Lower lobe of right lung (tissue), 2 donors: ENCODE data around the gene DNAJC18. TPM values are rescaled to one million over a fixed set of nuclear protein-coding genes. Genes with fewer than 3 reads are reported as not detected.

ENCODE experiments used
- ATAC-seq, 2 donors: fragments of 200-7000 bp; cut with Tn5 transposase; one replicate each; pipeline ENCODE4 v1.9.1; 2020 to 2022; ENCODE audit warnings: mild to moderate bottlenecking in 2 of 2, moderate library complexity in 2 of 2
- DNase-seq: peaks from one replicate; pipeline ENCODE4 v3.0.0-alpha.2; 2020
- H3K27ac ChIP-seq: fragments of 200-600 bp; one replicate; pipeline ENCODE4 v1.8.0; 2022
- H3K27me3 ChIP-seq: fragments of 200-600 bp; one replicate; pipeline ENCODE4 v1.8.0; 2022; ENCODE audit warnings: low read depth
- H3K36me3 ChIP-seq: fragments of 200-600 bp; one replicate; pipeline ENCODE4 v1.8.0; 2022; ENCODE audit warnings: mild to moderate bottlenecking
- H3K4me1 ChIP-seq: fragments of 200-600 bp; one replicate; pipeline ENCODE4 v1.8.0; 2022
- H3K4me3 ChIP-seq: fragments of 200-600 bp; one replicate; pipeline ENCODE4 v1.8.0; 2022; ENCODE audit warnings: mild to moderate bottlenecking
- H3K9me3 ChIP-seq: fragments of 200-600 bp; one replicate; pipeline ENCODE4 v1.8.0; 2022
- intact Hi-C: fragments of 100-400 bp; cut with DNase I; formaldehyde crosslinking; loops from one replicate; pipeline ENCODE4 v1.11.0; 2022
- total RNA-seq: library from RNA; stranded (reverse); fragmentation: NEBNext Ultra II Directional; extraction: Animal tissue kit (Norgen Biotek cat#: 25700); gene quantifications from one replicate; pipeline ENCODE4 v1.2.1, GENCODE V29; 2021
- TF ChIP-seq, protein P1 (sequence below): fragments of 200-600 bp; IDR thresholded peaks from one replicate; pipeline ENCODE4 v1.8.0; 2022; ENCODE audit warnings: antibody characterized with exemption, mild to moderate bottlenecking
- donor health status: DM: no; HTN: yes; CAD: no; lungs with severe emphysema.

Gene DNAJC18
- total RNA-seq, 1 donor from 2014 or later = 10.0 TPM

DNA sequence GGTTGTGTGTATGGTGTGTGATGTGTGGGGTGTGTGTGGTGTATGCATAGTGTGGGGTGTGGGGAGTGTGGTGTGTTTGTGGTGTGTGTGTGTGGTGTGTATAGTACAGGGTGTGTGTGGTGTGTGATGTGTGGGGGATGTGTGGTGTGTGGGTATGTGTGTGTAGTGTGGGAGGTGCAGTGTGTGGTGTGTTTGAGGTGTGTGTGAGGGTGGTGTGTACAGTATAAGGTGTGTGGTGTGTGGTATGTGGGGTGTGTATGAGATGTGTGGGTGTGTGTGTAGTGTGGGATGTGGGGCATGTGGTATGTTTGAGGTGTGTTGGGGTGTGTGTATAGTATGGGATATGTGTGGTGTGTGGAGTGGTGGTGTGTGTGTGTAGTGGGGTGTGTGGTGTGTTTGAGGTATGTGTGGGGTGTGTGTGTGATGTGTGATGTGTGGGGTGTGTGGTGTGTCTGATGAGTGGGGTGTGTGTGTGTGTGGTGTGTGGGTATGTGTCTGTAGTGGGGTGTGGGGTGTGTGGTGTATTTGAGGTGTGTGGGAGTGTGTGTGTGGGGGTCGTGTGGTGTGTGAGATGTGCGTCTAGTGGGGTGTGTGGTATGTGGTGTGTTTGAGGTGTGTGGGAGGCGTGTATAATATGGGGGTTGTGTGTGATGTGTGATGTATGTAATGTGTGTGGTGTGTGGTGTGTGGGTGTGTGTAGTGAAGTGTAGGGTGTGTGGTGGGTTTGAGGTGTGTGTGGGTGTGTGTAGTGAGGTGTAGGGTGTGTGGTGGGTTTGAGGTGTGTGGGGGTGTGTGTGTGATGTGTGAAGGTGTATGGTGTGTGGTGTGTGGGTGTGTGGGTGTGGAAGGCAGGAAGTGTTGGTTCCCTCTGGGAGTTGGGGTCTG is 14.6 kb upstream of the DNAJC18 start:
- H3K9me3 ChIP-seq = no peaks in the 10 kb centered on the region
- no peak for DNase-seq
- peak in 1 of 2 donors; percentile 14 for ATAC-seq
- peaks cover 13% of the 10 kb centered on the region for H3K4me1 ChIP-seq
- H3K27ac ChIP-seq = no peak overlapping the region
- intact Hi-C loops = no loop called here
- TF ChIP-seq, protein P1, sequence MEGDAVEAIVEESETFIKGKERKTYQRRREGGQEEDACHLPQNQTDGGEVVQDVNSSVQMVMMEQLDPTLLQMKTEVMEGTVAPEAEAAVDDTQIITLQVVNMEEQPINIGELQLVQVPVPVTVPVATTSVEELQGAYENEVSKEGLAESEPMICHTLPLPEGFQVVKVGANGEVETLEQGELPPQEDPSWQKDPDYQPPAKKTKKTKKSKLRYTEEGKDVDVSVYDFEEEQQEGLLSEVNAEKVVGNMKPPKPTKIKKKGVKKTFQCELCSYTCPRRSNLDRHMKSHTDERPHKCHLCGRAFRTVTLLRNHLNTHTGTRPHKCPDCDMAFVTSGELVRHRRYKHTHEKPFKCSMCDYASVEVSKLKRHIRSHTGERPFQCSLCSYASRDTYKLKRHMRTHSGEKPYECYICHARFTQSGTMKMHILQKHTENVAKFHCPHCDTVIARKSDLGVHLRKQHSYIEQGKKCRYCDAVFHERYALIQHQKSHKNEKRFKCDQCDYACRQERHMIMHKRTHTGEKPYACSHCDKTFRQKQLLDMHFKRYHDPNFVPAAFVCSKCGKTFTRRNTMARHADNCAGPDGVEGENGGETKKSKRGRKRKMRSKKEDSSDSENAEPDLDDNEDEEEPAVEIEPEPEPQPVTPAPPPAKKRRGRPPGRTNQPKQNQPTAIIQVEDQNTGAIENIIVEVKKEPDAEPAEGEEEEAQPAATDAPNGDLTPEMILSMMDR = no peak
- H3K27me3 ChIP-seq = no peaks in the 10 kb centered on the region
- H3K36me3 ChIP-seq = peaks cover 15% of the 10 kb centered on the region
- no peak overlapping the region for H3K4me3 ChIP-seq

DNA sequence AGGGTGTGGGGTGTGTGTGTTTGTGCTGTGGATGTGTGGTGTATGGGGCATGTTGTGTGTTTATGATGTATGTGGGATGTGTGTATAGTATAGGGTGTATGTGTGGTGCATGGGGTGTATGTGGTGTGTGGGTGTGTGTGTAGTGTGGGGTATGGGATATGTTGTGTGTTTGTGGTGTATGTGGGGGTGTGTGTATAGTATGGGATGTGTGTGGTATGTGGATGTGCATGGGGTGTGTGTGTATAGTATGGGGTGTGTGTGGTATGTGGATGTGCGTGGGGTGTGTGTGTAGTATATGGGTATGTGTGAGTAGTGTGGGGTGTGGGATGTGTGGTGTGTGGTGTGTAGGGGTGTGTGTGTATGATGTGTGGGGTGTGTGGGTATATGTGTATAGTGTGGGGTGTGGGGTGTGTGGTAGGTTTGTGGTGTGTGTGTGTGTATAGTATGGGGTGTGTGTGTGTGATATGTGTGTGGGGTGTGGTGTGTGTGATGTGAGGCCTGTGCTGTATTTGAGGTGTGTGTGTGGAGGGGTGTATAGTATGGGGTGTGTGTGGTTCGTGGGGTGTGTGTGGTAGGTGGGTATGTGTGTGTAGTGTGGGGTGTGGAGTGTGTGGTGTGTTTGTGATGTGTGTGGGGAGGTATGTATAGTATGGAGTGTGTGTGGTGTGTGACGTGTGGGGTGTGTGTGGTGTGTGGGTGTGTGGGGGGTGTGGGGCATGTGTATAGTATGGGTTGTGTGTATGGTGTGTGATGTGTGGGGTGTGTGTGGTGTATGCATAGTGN is 12.7 kb upstream of the DNAJC18 start:
- H3K27ac ChIP-seq = no peak overlapping the region
- H3K27me3 ChIP-seq = no peaks in the 10 kb centered on the region
- TF ChIP-seq, protein P1 = no peak
- no peak for DNase-seq
- H3K4me1 ChIP-seq = no peaks in the 10 kb centered on the region
- no peaks in the 10 kb centered on the region for H3K9me3 ChIP-seq
- peak; percentile 31 to 32 for ATAC-seq
- intact Hi-C loops = no loop called here
- H3K4me3 ChIP-seq = no peak overlapping the region
- H3K36me3 ChIP-seq = peaks cover 20% of the 10 kb centered on the region

DNA sequence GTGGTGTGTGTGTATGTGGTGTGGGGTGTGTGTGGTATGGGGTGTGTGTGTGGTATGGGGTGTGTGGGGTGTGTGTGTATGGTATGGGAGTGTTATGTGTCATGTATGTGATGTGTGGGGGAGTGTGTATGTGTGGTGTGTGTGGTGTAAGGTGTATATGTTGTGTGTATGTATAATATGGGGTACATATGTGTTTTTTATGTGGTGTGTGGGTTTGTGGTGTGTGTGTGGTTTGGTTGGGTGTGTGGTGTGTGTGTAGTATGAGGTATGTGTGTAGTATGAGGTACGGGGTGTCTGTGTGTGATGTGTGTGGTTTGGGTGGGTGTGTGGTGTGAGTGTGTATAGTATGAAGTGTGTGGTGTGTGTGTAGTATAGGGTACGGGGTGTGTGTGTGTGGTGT is 11.9 kb upstream of the DNAJC18 start:
- Histone ChIP-seq H3K4me3 (no peak overlapping the region), H3K27ac (no peak overlapping the region), H3K9me3 (no peaks in the 10 kb centered on the region), H3K4me1 (no peaks in the 10 kb centered on the region), H3K27me3 (no peaks in the 10 kb centered on the region), H3K36me3 (peaks cover 20% of the 10 kb centered on the region)
- TF ChIP-seq, protein P1 = no peak
- ATAC-seq (peak in 1 of 2 donors; percentile 25), DNase-seq (no peak)
- intact Hi-C loops = no loop called here

GRCh38 chr5:139446956-139447779 is 7.8 kb upstream of the DNAJC18 start:
- TF ChIP-seq, protein P1 = no peak
- Histone ChIP-seq H3K27ac (no peak overlapping the region), H3K4me1 (peaks cover 6% of the 10 kb centered on the region), H3K36me3 (peaks cover 11% of the 10 kb centered on the region), H3K9me3 (no peaks in the 10 kb centered on the region), H3K4me3 (no peak overlapping the region), H3K27me3 (no peaks in the 10 kb centered on the region)
- ATAC-seq (no peak), DNase-seq (no peak)
- intact Hi-C loops = no loop called here
